Esophagus squamous epithelium (tissue), 5 donors: ENCODE data around the gene DAB2IP. TPM values are rescaled to one million over a fixed set of nuclear protein-coding genes. Genes with fewer than 3 reads are reported as not detected.

ENCODE experiments used
- DNase-seq: peaks from one replicate; lab custom pipeline; 2025; lab: John Stamatoyannopoulos, UW
- H3K27ac ChIP-seq, 4 donors: fragments of 200-600 bp; sonication (generic); one replicate each; pipeline ENCODE4 v1.5.1; 2016 to 2019; ENCODE audit warnings: mild to moderate bottlenecking in 1 of 4
- H3K27me3 ChIP-seq, 4 donors: fragments of 200-600 bp; sonication (generic); 1 replicate in 3 of 4; 2 replicates in 1 of 4; pipeline versions ENCODE4 v1.5.1 to v1.6.0; 2017 to 2021; ENCODE audit warnings: antibody characterized with exemption in 1 of 4
- H3K36me3 ChIP-seq, 3 donors: fragments of 200-600 bp; sonication (generic); one replicate each; pipeline ENCODE4 v1.5.1; 2016 to 2019
- H3K4me1 ChIP-seq, 3 donors: fragments of 200-600 bp; sonication (generic); one replicate each; pipeline ENCODE4 v1.5.1; 2017 to 2019
- H3K4me3 ChIP-seq, 4 donors: fragments of 200-600 bp; sonication (generic); 1 replicate in 3 of 4; 2 replicates in 1 of 4; pipeline ENCODE4 v1.5.1; 2016 to 2019; ENCODE audit warnings: mild to moderate bottlenecking in 2 of 4, moderate library complexity in 1 of 4
- H3K9me3 ChIP-seq, 3 donors: fragments of 200-600 bp; sonication (generic); one replicate each; pipeline ENCODE4 v1.5.1; 2016 to 2019
- POLR2A ChIP-seq, 4 donors: fragments of 450-650 bp; IDR thresholded peaks; one replicate each; pipeline ENCODE4 v1.6.1; 2017; ENCODE audit warnings: antibody characterized with exemption in 4 of 4, mild to moderate bottlenecking in 4 of 4, moderate library complexity in 3 of 4
- WGBS, 2 donors: methylation state at CpG; one replicate each; pipeline ENCODE4 v1.1.5; 2018; 5-methylcytosine and 5-hydroxymethylcytosine counted together
- intact Hi-C: fragments of 100-400 bp; cut with DNase I; formaldehyde crosslinking; loops from one replicate; pipeline ENCODE4 v1.15.0; 2022
- total RNA-seq, 4 donors: library from RNA; depleted of rRNA; stranded (reverse); fragments of >200 nt; gene quantifications; one replicate each; pipeline ENCODE4 v1.1.0, GENCODE V29; 2016
- TF ChIP-seq, protein P1 (sequence below), 6 experiments: fragments of 450-650 bp in 4 of 6; fragments of 200-600 bp in 2 of 6; sonication (generic) in 2 of 6; IDR thresholded peaks; one replicate each; pipeline ENCODE4 v1.5.1; 2016 to 2019; ENCODE audit warnings: antibody characterized with exemption in 6 of 6, mild to moderate bottlenecking in 4 of 6, moderate library complexity in 4 of 6
- donor health status: DM: yes; HTN: yes; CAD: no.

DAB2IP gene
- total RNA-seq, 4 donors from 2014 or later, result 28.3 to 48.8 (median 38.1) TPM

DNA sequence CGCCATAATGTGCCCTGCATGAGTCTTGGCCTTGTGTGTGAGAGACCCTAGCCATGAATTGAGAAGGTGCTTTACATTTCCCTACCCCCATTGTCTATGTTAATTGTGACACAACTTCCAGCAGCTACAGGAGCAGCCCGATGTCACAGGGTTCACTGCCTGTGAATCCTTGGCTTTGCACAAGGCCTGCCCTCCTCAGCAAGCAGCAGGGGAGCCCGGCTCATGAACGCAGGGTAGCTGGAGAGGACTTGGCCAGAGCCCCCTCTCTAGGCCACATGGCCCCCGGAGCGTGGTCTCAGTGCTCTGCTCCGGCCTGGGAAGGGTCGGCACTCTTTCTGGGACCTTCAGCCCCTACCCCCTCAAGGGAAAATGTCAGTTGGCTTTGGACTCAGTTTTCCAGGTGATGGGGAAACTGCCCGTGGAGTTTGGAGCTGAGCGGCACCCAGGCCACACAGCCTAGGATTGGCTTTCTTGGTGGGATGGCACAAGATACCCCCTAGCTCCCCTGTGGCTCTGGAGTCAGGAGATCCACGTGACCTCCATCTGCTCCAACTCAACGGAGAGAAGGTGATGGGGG, 160.8 kb downstream of the DAB2IP start:
- TF ChIP-seq, protein P1, sequence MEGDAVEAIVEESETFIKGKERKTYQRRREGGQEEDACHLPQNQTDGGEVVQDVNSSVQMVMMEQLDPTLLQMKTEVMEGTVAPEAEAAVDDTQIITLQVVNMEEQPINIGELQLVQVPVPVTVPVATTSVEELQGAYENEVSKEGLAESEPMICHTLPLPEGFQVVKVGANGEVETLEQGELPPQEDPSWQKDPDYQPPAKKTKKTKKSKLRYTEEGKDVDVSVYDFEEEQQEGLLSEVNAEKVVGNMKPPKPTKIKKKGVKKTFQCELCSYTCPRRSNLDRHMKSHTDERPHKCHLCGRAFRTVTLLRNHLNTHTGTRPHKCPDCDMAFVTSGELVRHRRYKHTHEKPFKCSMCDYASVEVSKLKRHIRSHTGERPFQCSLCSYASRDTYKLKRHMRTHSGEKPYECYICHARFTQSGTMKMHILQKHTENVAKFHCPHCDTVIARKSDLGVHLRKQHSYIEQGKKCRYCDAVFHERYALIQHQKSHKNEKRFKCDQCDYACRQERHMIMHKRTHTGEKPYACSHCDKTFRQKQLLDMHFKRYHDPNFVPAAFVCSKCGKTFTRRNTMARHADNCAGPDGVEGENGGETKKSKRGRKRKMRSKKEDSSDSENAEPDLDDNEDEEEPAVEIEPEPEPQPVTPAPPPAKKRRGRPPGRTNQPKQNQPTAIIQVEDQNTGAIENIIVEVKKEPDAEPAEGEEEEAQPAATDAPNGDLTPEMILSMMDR (IDR thresholded peaks at IDR 0.05), result no peak
- no peak for TF ChIP-seq POLR2A (IDR thresholded peaks at IDR 0.05)
- Histone ChIP-seq H3K27me3 (no peaks in the 10 kb centered on the region), H3K36me3 (no peaks in the 10 kb centered on the region), H3K27ac (no peak overlapping the region), H3K9me3 (no peaks in the 10 kb centered on the region), H3K4me3 (no peak overlapping the region), H3K4me1 (peaks cover 0 to 7% (median 0%) of the 10 kb centered on the region in 3 donors)
- 80 to 100% methylated on average over 1 to 2 of the region's 12 CpGs for WGBS, 2 donors
- no peak for DNase-seq
- intact Hi-C loops, result no loop called here

DNA sequence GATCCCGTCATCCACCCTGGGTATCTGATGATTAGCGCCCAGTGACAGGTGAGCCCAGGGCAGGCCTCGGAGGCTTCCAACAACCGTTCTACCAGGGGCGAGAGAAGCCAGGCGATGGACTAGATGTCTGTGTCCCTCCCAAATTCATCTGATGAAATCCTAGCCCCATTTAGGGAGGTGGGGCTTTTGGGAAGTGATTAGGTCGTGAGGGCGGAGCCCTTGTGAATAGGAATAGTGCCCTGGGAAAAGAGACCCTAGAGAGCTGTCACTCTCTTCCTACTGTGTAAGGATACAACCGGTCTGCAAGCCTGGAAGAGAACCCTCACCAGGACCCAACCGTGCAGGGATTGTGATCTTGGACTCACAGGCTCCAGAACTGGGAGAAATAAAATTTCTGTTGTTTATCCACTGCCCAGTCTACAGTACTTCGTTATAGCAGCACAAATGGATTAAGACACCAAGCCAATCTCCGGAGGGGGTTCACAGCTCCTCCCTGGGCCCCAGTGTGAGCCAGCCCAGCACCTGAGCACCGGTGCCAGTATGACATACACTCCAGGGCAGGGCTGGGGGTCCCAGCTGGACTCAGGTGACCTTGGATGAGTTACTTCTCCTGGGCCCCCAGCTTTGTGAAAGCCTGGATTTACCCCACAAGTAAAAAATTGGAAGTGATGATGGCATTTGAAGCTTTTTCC, 162.2 kb downstream of the DAB2IP start:
- TF ChIP-seq, protein P1 (IDR thresholded peaks at IDR 0.05), result no peak
- TF ChIP-seq POLR2A (IDR thresholded peaks at IDR 0.05), result no peak
- Histone ChIP-seq H3K36me3 (no peaks in the 10 kb centered on the region), H3K9me3 (no peaks in the 10 kb centered on the region), H3K27ac (no peak overlapping the region), H3K27me3 (no peaks in the 10 kb centered on the region), H3K4me3 (no peak overlapping the region), H3K4me1 (no peaks in the 10 kb centered on the region)
- intact Hi-C loops, result no loop called here
- 82 to 88% methylated on average over 8 to 12 of the region's 13 CpGs for WGBS, 2 donors
- no peak for DNase-seq

DNA sequence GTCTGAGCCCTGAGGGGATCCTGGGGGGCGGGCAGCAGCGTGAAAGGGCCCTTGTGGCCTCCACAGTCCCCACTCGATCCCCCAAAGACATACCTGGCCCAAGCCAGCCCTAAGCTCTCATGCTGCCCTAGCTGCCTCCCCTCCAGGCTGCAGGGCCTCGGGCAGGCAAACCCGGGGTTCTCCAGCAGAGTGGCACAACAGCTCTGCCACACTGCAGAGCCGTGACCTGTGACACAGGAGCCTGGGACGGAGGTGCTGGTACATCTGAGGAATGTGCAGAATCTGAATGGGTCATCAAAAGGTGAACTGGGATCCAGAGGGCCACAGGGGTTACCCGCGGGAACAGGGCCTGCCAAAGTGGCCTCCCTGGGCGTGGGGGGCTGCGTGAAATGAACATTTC, 163.2 kb downstream of the DAB2IP start:
- H3K27ac ChIP-seq, result no peak overlapping the region
- TF ChIP-seq POLR2A (IDR thresholded peaks at IDR 0.05), result no peak
- TF ChIP-seq, protein P1 (IDR thresholded peaks at IDR 0.05), result no peak
- no peaks in the 10 kb centered on the region for H3K36me3 ChIP-seq
- no peaks in the 10 kb centered on the region for H3K27me3 ChIP-seq
- no peak overlapping the region for H3K4me3 ChIP-seq
- DNase-seq, result no peak
- WGBS, 2 donors, result 77 to 86% methylated on average over 6 to 7 of the region's 11 CpGs
- H3K4me1 ChIP-seq, result peaks cover 0 to 5% (median 0%) of the 10 kb centered on the region in 3 donors
- intact Hi-C loops, result no loop called here
- H3K9me3 ChIP-seq, result no peaks in the 10 kb centered on the region

DNA sequence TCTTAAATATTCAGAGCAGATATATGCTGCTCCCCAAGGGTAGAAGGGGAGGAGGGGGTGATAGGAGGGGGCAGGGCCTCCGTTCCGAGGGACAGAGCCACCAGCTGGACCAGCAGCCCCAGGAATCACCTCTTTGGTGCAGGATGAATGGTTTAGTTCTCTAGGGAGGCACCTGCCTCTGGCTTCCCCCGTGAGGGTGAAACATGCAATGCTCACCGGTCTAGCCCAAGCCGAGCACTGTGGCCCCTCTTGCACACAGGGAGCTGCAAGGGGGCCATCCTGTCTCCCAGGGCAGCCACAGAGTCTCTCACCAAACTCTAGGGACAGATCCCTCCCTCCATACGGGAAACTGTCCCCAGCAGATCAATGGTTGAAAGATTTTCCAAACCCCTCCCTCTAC, 163.7 kb downstream of the DAB2IP start:
- H3K4me1 ChIP-seq, result peaks cover 0 to 10% (median 3%) of the 10 kb centered on the region in 3 donors
- H3K27ac ChIP-seq, result no peak overlapping the region
- no peak overlapping the region for H3K4me3 ChIP-seq
- DNase-seq, result no peak
- H3K27me3 ChIP-seq, result no peaks in the 10 kb centered on the region
- intact Hi-C loops, result no loop called here
- 89 to 92% methylated on average over 3 to 5 of the region's 6 CpGs for WGBS, 2 donors
- no peaks in the 10 kb centered on the region for H3K36me3 ChIP-seq
- no peaks in the 10 kb centered on the region for H3K9me3 ChIP-seq
- TF ChIP-seq, protein P1 (IDR thresholded peaks at IDR 0.05), result no peak
- TF ChIP-seq POLR2A (IDR thresholded peaks at IDR 0.05), result no peak
